ENCODE results near the gene TENM3. TPM values are rescaled to one million over a fixed set of nuclear protein-coding genes. Genes with fewer than 3 reads are reported as not detected.

TENM3 gene
- total RNA-seq, 1 donor from 2014 or later: 2.8 TPM

DNA sequence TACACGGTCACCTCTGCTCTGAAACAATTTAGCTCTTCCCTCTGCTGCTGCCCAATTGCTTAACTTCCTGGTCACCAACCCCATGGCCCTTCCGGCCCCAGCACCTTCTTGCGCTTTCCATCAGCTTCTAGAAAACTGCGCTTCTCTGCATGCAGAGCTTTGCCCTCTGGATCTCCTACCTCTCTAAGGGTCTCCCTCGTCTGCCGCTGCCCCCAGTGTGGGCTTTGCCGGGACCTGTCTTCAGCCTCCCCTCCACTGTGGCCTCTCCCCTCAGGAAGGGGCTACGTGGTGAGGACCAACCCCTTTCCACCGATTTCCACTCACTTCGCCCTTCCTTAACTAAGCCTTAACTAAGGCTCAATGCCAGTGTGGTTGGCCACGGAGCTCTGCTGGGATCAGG, 579.4 kb downstream of the TENM3 start:
- no peak for TF ChIP-seq CTCF (IDR thresholded peaks at IDR 0.05)
- intact Hi-C loops (cut with DNase I): no loop called here
- DNase-seq (ENCODE audit: low spot score in 2 of 2): no peak
- Histone ChIP-seq H3K4me3 (no peak overlapping the region), H3K4me1 (no peaks in the 10 kb centered on the region), H3K9me3 (no peaks in the 10 kb centered on the region), H3K36me3 (no peaks in the 10 kb centered on the region), H3K27ac (no peak overlapping the region), H3K27me3 (no peaks in the 10 kb centered on the region)

GRCh38 chr4:182823576-182823975, 580.4 kb downstream of the TENM3 start:
- Histone ChIP-seq H3K9me3 (no peaks in the 10 kb centered on the region), H3K36me3 (no peaks in the 10 kb centered on the region), H3K4me1 (no peaks in the 10 kb centered on the region), H3K27ac (no peak overlapping the region), H3K4me3 (no peak overlapping the region), H3K27me3 (no peaks in the 10 kb centered on the region)
- intact Hi-C loops (cut with DNase I): no loop called here
- DNase-seq (ENCODE audit: low spot score in 2 of 2): no peak
- TF ChIP-seq CTCF (IDR thresholded peaks at IDR 0.05): no peak

DNA sequence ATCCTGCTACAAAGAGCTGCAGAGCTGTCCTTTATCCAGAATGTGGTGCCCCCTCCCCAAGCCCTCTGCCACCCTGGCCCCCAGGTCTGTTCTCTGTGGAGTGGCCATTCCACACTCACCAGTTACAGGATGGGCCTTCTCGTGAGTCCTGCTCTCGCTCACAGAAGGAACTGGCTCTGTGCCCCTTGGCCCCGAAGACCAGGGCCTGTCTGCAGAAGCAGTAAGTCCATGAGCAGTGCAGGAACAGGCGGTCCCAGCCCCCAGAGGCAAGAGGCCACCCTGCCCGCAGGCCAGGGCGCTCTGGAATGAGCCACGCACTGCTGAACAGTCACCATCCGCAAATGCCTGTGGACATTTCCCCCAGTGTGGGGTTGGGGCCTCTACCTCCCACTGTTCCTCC, 581.8 kb downstream of the TENM3 start:
- Histone ChIP-seq H3K4me1 (no peaks in the 10 kb centered on the region), H3K36me3 (no peaks in the 10 kb centered on the region), H3K27ac (no peak overlapping the region), H3K27me3 (no peaks in the 10 kb centered on the region), H3K9me3 (no peaks in the 10 kb centered on the region), H3K4me3 (no peak overlapping the region)
- TF ChIP-seq CTCF (IDR thresholded peaks at IDR 0.05): no peak
- intact Hi-C loops (cut with DNase I): no loop called here
- no peak for DNase-seq (ENCODE audit: low spot score in 2 of 2)

DNA sequence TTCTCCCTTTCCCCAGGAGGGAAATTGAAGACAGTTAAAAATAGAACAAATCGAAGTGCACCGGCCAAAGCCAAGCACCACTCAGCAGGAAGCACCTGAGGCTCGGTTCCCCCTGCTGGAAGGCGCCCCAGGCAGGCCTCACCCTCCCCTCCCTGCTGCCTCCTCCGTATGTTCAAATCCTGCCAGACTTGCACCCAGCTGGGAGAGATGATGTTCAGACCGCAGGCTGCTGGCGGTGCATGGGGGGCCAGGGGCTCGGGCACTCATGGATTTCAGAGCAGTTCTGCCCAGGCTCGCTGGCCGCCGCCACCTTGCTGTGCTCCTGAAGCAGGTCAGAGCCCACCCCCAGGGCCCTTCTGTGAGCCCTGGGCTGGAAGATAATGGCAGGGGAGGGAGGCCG, 582.6 kb downstream of the TENM3 start:
- Histone ChIP-seq H3K4me3 (no peak overlapping the region), H3K36me3 (no peaks in the 10 kb centered on the region), H3K9me3 (no peaks in the 10 kb centered on the region), H3K27ac (no peak overlapping the region), H3K4me1 (no peaks in the 10 kb centered on the region), H3K27me3 (no peaks in the 10 kb centered on the region)
- no peak for TF ChIP-seq CTCF (IDR thresholded peaks at IDR 0.05)
- intact Hi-C loops (cut with DNase I): no loop called here
- DNase-seq (ENCODE audit: low spot score in 2 of 2): no peak

DNA sequence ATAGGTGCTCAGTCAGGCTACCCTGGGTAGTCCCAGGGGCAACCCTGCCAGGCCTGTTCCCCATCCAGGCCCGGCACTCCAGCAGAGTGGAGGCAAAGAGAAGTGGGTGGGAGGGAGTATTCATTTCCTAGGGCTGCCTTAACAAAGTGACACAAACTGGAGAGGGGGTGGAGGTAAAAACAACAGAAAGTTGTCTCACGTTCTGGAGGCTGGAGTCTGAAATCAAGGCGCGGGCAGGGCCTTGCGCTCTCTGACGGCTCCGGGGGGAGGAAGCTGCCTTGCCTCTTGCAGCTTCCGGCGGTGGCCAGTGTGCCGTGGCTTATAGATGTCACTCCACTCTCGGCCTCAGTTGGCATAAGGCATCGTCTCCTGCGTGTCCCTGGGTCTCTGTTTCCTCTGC, 583.2 kb downstream of the TENM3 start:
- no peaks in the 10 kb centered on the region for H3K4me1 ChIP-seq

More for the DNA sequence above, 583.2 kb downstream of the TENM3 start:
- H3K27ac ChIP-seq: no peak overlapping the region
- H3K9me3 ChIP-seq: no peaks in the 10 kb centered on the region
- DNase-seq (ENCODE audit: low spot score in 2 of 2): no peak
- intact Hi-C loops (cut with DNase I): no loop called here
- H3K27me3 ChIP-seq: no peaks in the 10 kb centered on the region
- H3K4me3 ChIP-seq: no peak overlapping the region
- TF ChIP-seq CTCF (IDR thresholded peaks at IDR 0.05): no peak
- no peaks in the 10 kb centered on the region for H3K36me3 ChIP-seq

Measured in ascending aorta (tissue), 2 donors.